8988T (cell line): ENCODE measurements around the gene SPO11.

Source experiments
- DNase-seq: peaks from one replicate; pipeline ENCODE4 v3.0.0; 2011

SPO11 gene

GRCh38 chr20:57379263-57379647 is 49.7 kb downstream of the SPO11 start:
- no peak for DNase-seq

GRCh38 chr20:57380081-57380750 is 50.6 kb downstream of the SPO11 start:
- no peak for DNase-seq

GRCh38 chr20:57381596-57382503 is 52.2 kb downstream of the SPO11 start:
- DNase-seq = peak; percentile 89

GRCh38 chr20:57382516-57382915 is 52.9 kb downstream of the SPO11 start:
- no peak for DNase-seq

- no peak for DNase-seq
Measured at GRCh38 chr20:57383447-57384347, 54.1 kb downstream of the SPO11 start.

GRCh38 chr20:57384486-57384885 is 54.9 kb downstream of the SPO11 start:
- DNase-seq = no peak

- DNase-seq = no peak
Measured at GRCh38 chr20:57384953-57385761, 55.6 kb downstream of the SPO11 start.

- no peak for DNase-seq
Measured at GRCh38 chr20:57385940-57386339, 56.3 kb downstream of the SPO11 start.

- no peak for DNase-seq
Measured at GRCh38 chr20:57386762-57387161, 57.2 kb downstream of the SPO11 start.

GRCh38 chr20:57387463-57387862 is 57.9 kb downstream of the SPO11 start:
- DNase-seq = no peak

- no peak for DNase-seq
Measured at GRCh38 chr20:57387945-57388371, 58.4 kb downstream of the SPO11 start.

GRCh38 chr20:57388953-57389694 is 59.5 kb downstream of the SPO11 start:
- DNase-seq = peak; percentile 93

GRCh38 chr20:57389695-57390603 is 60.3 kb downstream of the SPO11 start:
- no peak for DNase-seq

- DNase-seq = peak; percentile 95
Measured at GRCh38 chr20:57390604-57391438, 61.2 kb downstream of the SPO11 start, which contains the start of gene RBM38. Gene RBM38, plus strand, starts transcription at chr20:57391396. Its CDS starts 186 bp downstream, at chr20:57391582.

- peak; percentile 73 for DNase-seq
Measured at GRCh38 chr20:57391439-57392301, 62.1 kb downstream of the SPO11 start.

- DNase-seq = no peak
Measured at GRCh38 chr20:57392512-57393271, 63.1 kb downstream of the SPO11 start.
